Measurements from ENCODE around the gene TBC1D8. TPM values are rescaled to one million over a fixed set of nuclear protein-coding genes. Genes with fewer than 3 reads are reported as not detected.

The TBC1D8 gene
- total and polyA plus RNA-seq, 4 experiments from 2014 or later = 0.15 to 2.4 (median 1.5) TPM

- no peaks in the 10 kb centered on the region for H3K9me3 ChIP-seq (ENCODE audit: control insufficient read depth in 1 of 2, low read length in 2 of 2)
- intact Hi-C loops (cut with micrococcal nuclease) = no loop called here
Measured at GRCh38 chr2:101096619-101097142, 54.5 kb downstream of the TBC1D8 start.

GRCh38 chr2:101094351-101094750 lies 56.8 kb downstream of the TBC1D8 start:
- intact Hi-C loops (cut with micrococcal nuclease) = no loop called here
- Mint-ChIP-seq H3K4me3 (no peak overlapping the region), H3K27ac (no peak overlapping the region), H3K4me1 (no peaks in the 10 kb centered on the region), H3K36me3 (peaks cover 1 to 3% of the 10 kb centered on the region in 2 donors), H3K27me3 (peaks cover 21 to 25% of the 10 kb centered on the region in 2 donors), H3K9me3 (peaks cover 7 to 20% (median 11%) of the 10 kb centered on the region in 8 donors)
- ChIA-PET POLR2A (ENCODE audit: partially characterized antibody) (no interaction called here), CTCF (ENCODE audit: partially characterized antibody) (no interaction called here)
- H3K9me3 ChIP-seq (ENCODE audit: control insufficient read depth in 1 of 2, low read length in 2 of 2) = no peaks in the 10 kb centered on the region
- no peaks in the 10 kb centered on the region for H3K4me1 ChIP-seq (ENCODE audit: insufficient read depth, low read length)
- H3K36me3 ChIP-seq (ENCODE audit: insufficient read depth, low read length) = no peaks in the 10 kb centered on the region
- DNase-seq = no peak
- no peak overlapping the region for H3K27ac ChIP-seq (ENCODE audit: low read depth, low read length)
- H3K27me3 ChIP-seq (ENCODE audit: insufficient read depth, low read length) = no peaks in the 10 kb centered on the region
- H3K4me3 ChIP-seq (ENCODE audit: low read length in 2 of 2) = no peak overlapping the region

More at GRCh38 chr2:101096619-101097142, 54.5 kb downstream of the TBC1D8 start:
- Histone ChIP-seq H3K4me1 (ENCODE audit: insufficient read depth, low read length) (no peaks in the 10 kb centered on the region), H3K27ac (ENCODE audit: low read depth, low read length) (no peak overlapping the region), H3K36me3 (ENCODE audit: insufficient read depth, low read length) (no peaks in the 10 kb centered on the region), H3K4me3 (ENCODE audit: low read length in 2 of 2) (no peak overlapping the region), H3K27me3 (ENCODE audit: insufficient read depth, low read length) (no peaks in the 10 kb centered on the region)
- Mint-ChIP-seq H3K4me1 (no peaks in the 10 kb centered on the region), H3K27ac (no peak overlapping the region), H3K9me3 (peaks cover 13 to 37% (median 29%) of the 10 kb centered on the region in 8 donors), H3K27me3 (peaks cover 23 to 29% of the 10 kb centered on the region in 2 donors), H3K36me3 (peaks cover 0 to 3% of the 10 kb centered on the region in 2 donors), H3K4me3 (no peak overlapping the region)
- CTCF ChIA-PET (ENCODE audit: partially characterized antibody) = no interaction called here
- no peak for DNase-seq
- POLR2A ChIA-PET (ENCODE audit: partially characterized antibody) = no interaction called here

- Histone ChIP-seq H3K4me1 (ENCODE audit: insufficient read depth, low read length) (no peaks in the 10 kb centered on the region), H3K27ac (ENCODE audit: low read depth, low read length) (no peak overlapping the region), H3K4me3 (ENCODE audit: low read length in 2 of 2) (no peak overlapping the region), H3K36me3 (ENCODE audit: insufficient read depth, low read length) (no peaks in the 10 kb centered on the region), H3K9me3 (ENCODE audit: control insufficient read depth in 1 of 2, low read length in 2 of 2) (no peaks in the 10 kb centered on the region), H3K27me3 (ENCODE audit: insufficient read depth, low read length) (no peaks in the 10 kb centered on the region)
- Mint-ChIP-seq H3K9me3 (peaks cover 0 to 5% (median 0%) of the 10 kb centered on the region in 8 donors), H3K4me3 (no peak overlapping the region), H3K27ac (no peak overlapping the region), H3K4me1 (no peaks in the 10 kb centered on the region), H3K27me3 (peaks cover 10 to 16% of the 10 kb centered on the region in 2 donors), H3K36me3 (peaks cover 0 to 3% of the 10 kb centered on the region in 2 donors)
- intact Hi-C loops (cut with micrococcal nuclease) = no loop called here
- ChIA-PET POLR2A (ENCODE audit: partially characterized antibody) (no interaction called here), CTCF (ENCODE audit: partially characterized antibody) (no interaction called here)
- no peak for DNase-seq
Measured at GRCh38 chr2:101089942-101090799, 61.0 kb downstream of the TBC1D8 start.

GRCh38 chr2:101089419-101089818 lies 61.8 kb downstream of the TBC1D8 start:
- POLR2A ChIA-PET (ENCODE audit: partially characterized antibody) = no interaction called here
- Histone ChIP-seq H3K27me3 (ENCODE audit: insufficient read depth, low read length) (no peaks in the 10 kb centered on the region), H3K27ac (ENCODE audit: low read depth, low read length) (no peak overlapping the region), H3K4me3 (ENCODE audit: low read length in 2 of 2) (no peak overlapping the region), H3K4me1 (ENCODE audit: insufficient read depth, low read length) (no peaks in the 10 kb centered on the region), H3K36me3 (ENCODE audit: insufficient read depth, low read length) (no peaks in the 10 kb centered on the region), H3K9me3 (ENCODE audit: control insufficient read depth in 1 of 2, low read length in 2 of 2) (no peaks in the 10 kb centered on the region)
- H3K27me3 Mint-ChIP-seq = peaks cover 4 to 11% of the 10 kb centered on the region in 2 donors
- CTCF ChIA-PET (ENCODE audit: partially characterized antibody) = no interaction called here
- no peaks in the 10 kb centered on the region for H3K4me1 Mint-ChIP-seq
- H3K27ac Mint-ChIP-seq = no peak overlapping the region
- DNase-seq = no peak
- H3K9me3 Mint-ChIP-seq = peaks cover 0 to 3% (median 0%) of the 10 kb centered on the region in 8 donors
- H3K4me3 Mint-ChIP-seq = no peak overlapping the region
- intact Hi-C loops (cut with micrococcal nuclease) = no loop called here
- peaks cover 0 to 3% of the 10 kb centered on the region in 2 donors for H3K36me3 Mint-ChIP-seq

- no peak overlapping the region for H3K27ac ChIP-seq (ENCODE audit: low read depth, low read length)
- Mint-ChIP-seq H3K27ac (no peak overlapping the region), H3K4me1 (no peaks in the 10 kb centered on the region), H3K36me3 (peaks cover 0 to 3% of the 10 kb centered on the region in 2 donors), H3K4me3 (no peak overlapping the region), H3K27me3 (peaks cover 0 to 4% of the 10 kb centered on the region in 2 donors), H3K9me3 (peaks cover 0 to 2% (median 0%) of the 10 kb centered on the region in 8 donors)
- no peaks in the 10 kb centered on the region for H3K36me3 ChIP-seq (ENCODE audit: insufficient read depth, low read length)
- no peak for DNase-seq
- H3K27me3 ChIP-seq (ENCODE audit: insufficient read depth, low read length) = no peaks in the 10 kb centered on the region
- H3K4me1 ChIP-seq (ENCODE audit: insufficient read depth, low read length) = no peaks in the 10 kb centered on the region
- intact Hi-C loops (cut with micrococcal nuclease) = no loop called here
- POLR2A ChIA-PET (ENCODE audit: partially characterized antibody) = no interaction called here
- H3K4me3 ChIP-seq (ENCODE audit: low read length in 2 of 2) = no peak overlapping the region
- H3K9me3 ChIP-seq (ENCODE audit: control insufficient read depth in 1 of 2, low read length in 2 of 2) = no peaks in the 10 kb centered on the region
- CTCF ChIA-PET (ENCODE audit: partially characterized antibody) = no interaction called here
Measured at GRCh38 chr2:101087638-101088037, 63.5 kb downstream of the TBC1D8 start.

- peaks cover 0 to 2% (median 0%) of the 10 kb centered on the region in 8 donors for H3K9me3 Mint-ChIP-seq
- H3K36me3 ChIP-seq (ENCODE audit: insufficient read depth, low read length) = no peaks in the 10 kb centered on the region
- H3K4me1 Mint-ChIP-seq = no peaks in the 10 kb centered on the region
- ChIA-PET POLR2A (ENCODE audit: partially characterized antibody) (no interaction called here), CTCF (ENCODE audit: partially characterized antibody) (no interaction called here)
- peaks cover 2 to 6% of the 10 kb centered on the region in 2 donors for H3K27me3 Mint-ChIP-seq
- no peaks in the 10 kb centered on the region for H3K36me3 Mint-ChIP-seq
- no peaks in the 10 kb centered on the region for H3K9me3 ChIP-seq (ENCODE audit: control insufficient read depth in 1 of 2, low read length in 2 of 2)
- intact Hi-C loops (cut with micrococcal nuclease) = no loop called here
- no peaks in the 10 kb centered on the region for H3K4me1 ChIP-seq (ENCODE audit: insufficient read depth, low read length)
- H3K27ac Mint-ChIP-seq = no peak overlapping the region
- no peak for DNase-seq
- no peak overlapping the region for H3K4me3 Mint-ChIP-seq
- no peak overlapping the region for H3K4me3 ChIP-seq (ENCODE audit: low read length in 2 of 2)
- H3K27me3 ChIP-seq (ENCODE audit: insufficient read depth, low read length) = no peaks in the 10 kb centered on the region
- H3K27ac ChIP-seq (ENCODE audit: low read depth, low read length) = no peak overlapping the region
Measured at GRCh38 chr2:101083613-101084012, 67.6 kb downstream of the TBC1D8 start.

- no peak overlapping the region for H3K4me3 ChIP-seq (ENCODE audit: low read length in 2 of 2)
- H3K36me3 Mint-ChIP-seq = no peaks in the 10 kb centered on the region
- H3K9me3 ChIP-seq (ENCODE audit: control insufficient read depth in 1 of 2, low read length in 2 of 2) = no peaks in the 10 kb centered on the region
- H3K4me1 Mint-ChIP-seq = no peaks in the 10 kb centered on the region
- no peaks in the 10 kb centered on the region for H3K4me1 ChIP-seq (ENCODE audit: insufficient read depth, low read length)
- DNase-seq = no peak
- no peak overlapping the region for H3K4me3 Mint-ChIP-seq
- no peak overlapping the region for H3K27ac ChIP-seq (ENCODE audit: low read depth, low read length)
- no peak overlapping the region for H3K27ac Mint-ChIP-seq
- no peaks in the 10 kb centered on the region for H3K27me3 ChIP-seq (ENCODE audit: insufficient read depth, low read length)
- CTCF ChIA-PET (ENCODE audit: partially characterized antibody) = no interaction called here
- no peaks in the 10 kb centered on the region for H3K36me3 ChIP-seq (ENCODE audit: insufficient read depth, low read length)
- intact Hi-C loops (cut with micrococcal nuclease) = no loop called here
- POLR2A ChIA-PET (ENCODE audit: partially characterized antibody) = no interaction called here
- H3K27me3 Mint-ChIP-seq = peaks cover 2 to 6% of the 10 kb centered on the region in 2 donors
- H3K9me3 Mint-ChIP-seq = peaks cover 0 to 2% (median 0%) of the 10 kb centered on the region in 8 donors
Measured at GRCh38 chr2:101082998-101083397, 68.2 kb downstream of the TBC1D8 start.

All from CD4-positive, alpha-beta memory T cell (primary cell).